Measurements from ENCODE around the gene PPIG.

Gene PPIG

DNA sequence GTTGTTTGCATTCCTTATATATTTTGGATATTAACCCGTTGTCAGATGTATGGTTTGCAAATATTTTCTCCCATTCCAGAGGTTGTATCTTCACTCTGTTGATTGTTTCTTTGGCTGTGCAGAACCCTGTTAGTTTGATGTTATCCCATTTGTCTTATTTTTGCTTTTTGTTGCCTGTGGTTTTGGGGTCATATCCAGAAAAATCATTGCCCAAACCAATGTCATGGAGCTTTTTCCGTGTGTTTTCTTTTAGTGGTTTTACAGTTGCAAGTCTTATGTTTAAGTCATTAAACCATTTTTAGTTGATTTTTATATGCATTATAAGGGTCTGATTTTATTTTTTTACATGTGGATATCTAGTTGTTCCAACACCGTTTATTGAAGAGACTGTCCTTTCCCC lies 35.8 kb downstream of the PPIG start:
- TF ChIP-seq YY1 (IDR thresholded peaks at IDR 0.05; ENCODE audit: insufficient read depth, insufficient read length): no peak
- TF ChIP-seq ZNF274 (IDR thresholded peaks at IDR 0.05; ENCODE audit: low read depth, low read length): no peak
- no peak for TF ChIP-seq SUZ12 (IDR thresholded peaks at IDR 0.05; ENCODE audit: extremely low read depth, insufficient read depth, insufficient read length)
- no peak for DNase-seq (ENCODE audit: low read depth, low spot score)
- H3K9ac ChIP-seq (ENCODE audit: insufficient read length, low read depth): no peak overlapping the region
- H3K27me3 ChIP-seq (ENCODE audit: insufficient read depth, insufficient read length): no peaks in the 10 kb centered on the region
- 0 out of 2 replicates have a peak, but pooled peaks cover 6% of the 10 kb centered on the region for H3K9me3 ChIP-seq (ENCODE audit: insufficient read depth, low read length)
- H3K36me3 ChIP-seq (ENCODE audit: insufficient read depth, insufficient read length, low read length): peaks cover 35% of the 10 kb centered on the region
- H3K4me3 ChIP-seq (ENCODE audit: insufficient read length, low read depth): no peak overlapping the region
- no peaks in the 10 kb centered on the region for H3K4me1 ChIP-seq (ENCODE audit: insufficient read depth, insufficient read length)

DNA sequence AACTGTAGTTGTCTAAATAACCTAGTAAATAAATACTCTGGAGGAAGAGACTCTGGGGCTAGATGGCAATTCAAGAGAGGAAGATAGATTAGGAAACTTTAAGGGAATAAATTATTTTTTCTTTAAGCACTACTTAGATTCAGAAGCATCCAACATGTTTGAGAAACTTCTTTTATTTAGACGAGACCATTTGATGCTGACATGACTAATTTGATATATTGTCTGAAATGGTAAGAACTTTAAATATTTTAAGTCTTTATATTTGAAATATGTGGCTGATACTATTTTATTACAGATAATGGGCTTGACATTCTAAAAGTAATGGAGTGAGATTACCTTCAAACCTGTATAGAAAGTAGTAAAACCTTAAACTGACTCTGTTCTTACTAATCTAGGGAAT lies 36.4 kb downstream of the PPIG start:
- H3K4me1 ChIP-seq (ENCODE audit: insufficient read depth, insufficient read length): no peaks in the 10 kb centered on the region
- H3K9ac ChIP-seq (ENCODE audit: insufficient read length, low read depth): no peak overlapping the region
- no peak for DNase-seq (ENCODE audit: low read depth, low spot score)
- 0 out of 2 replicates have a peak, but pooled peaks cover 4% of the 10 kb centered on the region for H3K9me3 ChIP-seq (ENCODE audit: insufficient read depth, low read length)
- H3K27me3 ChIP-seq (ENCODE audit: insufficient read depth, insufficient read length): no peaks in the 10 kb centered on the region
- H3K36me3 ChIP-seq (ENCODE audit: insufficient read depth, insufficient read length, low read length): peaks cover 30% of the 10 kb centered on the region
- no peak for TF ChIP-seq SUZ12 (IDR thresholded peaks at IDR 0.05; ENCODE audit: extremely low read depth, insufficient read depth, insufficient read length)
- TF ChIP-seq YY1 (IDR thresholded peaks at IDR 0.05; ENCODE audit: insufficient read depth, insufficient read length): no peak
- no peak for TF ChIP-seq ZNF274 (IDR thresholded peaks at IDR 0.05; ENCODE audit: low read depth, low read length)
- no peak overlapping the region for H3K4me3 ChIP-seq (ENCODE audit: insufficient read length, low read depth)

DNA sequence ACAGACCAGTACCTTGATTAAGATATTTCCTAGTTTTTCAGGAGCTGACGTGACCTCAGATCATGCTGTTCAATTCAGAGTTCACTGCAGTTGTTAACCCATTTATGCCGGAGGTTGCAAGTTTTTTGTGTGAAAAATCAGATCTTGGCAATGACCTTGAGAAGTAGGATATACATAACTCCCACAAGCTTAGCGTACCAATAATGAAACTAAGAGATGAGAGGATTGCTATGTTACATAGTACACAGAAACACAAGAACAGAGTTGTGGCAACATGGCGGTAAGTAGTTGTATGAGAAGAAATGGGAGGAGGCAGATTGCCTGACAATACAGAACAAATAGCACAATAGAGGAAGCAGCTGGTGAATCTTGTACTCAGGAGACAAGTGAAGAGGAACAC lies 39.1 kb downstream of the PPIG start:
- Histone ChIP-seq H3K9me3 (ENCODE audit: insufficient read depth, low read length) (no peaks in the 10 kb centered on the region), H3K27me3 (ENCODE audit: insufficient read depth, insufficient read length) (no peaks in the 10 kb centered on the region), H3K4me3 (ENCODE audit: insufficient read length, low read depth) (no peak overlapping the region), H3K36me3 (ENCODE audit: insufficient read depth, insufficient read length, low read length) (peaks cover 32% of the 10 kb centered on the region), H3K4me1 (ENCODE audit: insufficient read depth, insufficient read length) (no peaks in the 10 kb centered on the region), H3K9ac (ENCODE audit: insufficient read length, low read depth) (no peak overlapping the region)
- TF ChIP-seq ZNF274 (IDR thresholded peaks at IDR 0.05; ENCODE audit: low read depth, low read length): no peak
- TF ChIP-seq YY1 (IDR thresholded peaks at IDR 0.05; ENCODE audit: insufficient read depth, insufficient read length): no peak
- no peak for TF ChIP-seq SUZ12 (IDR thresholded peaks at IDR 0.05; ENCODE audit: extremely low read depth, insufficient read depth, insufficient read length)
- DNase-seq (ENCODE audit: low read depth, low spot score): no peak

DNA sequence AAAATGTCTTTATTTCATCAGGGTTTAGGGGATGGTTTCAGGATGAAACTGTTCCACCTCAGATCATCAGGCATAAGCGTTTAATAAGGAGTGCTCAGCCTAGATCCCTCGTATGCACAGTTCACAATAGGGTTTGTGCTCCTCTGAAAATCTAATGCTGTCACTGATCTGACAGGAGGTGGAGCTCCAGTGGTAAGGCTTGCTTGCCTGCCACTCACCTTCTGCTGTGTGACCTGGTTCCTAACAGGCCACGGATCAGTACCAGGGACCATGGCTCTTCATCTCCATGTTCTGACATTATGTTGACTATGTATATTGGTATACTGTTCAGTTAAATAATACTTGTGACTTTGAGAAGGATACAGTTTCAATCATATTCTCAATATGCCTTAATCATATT lies 41.6 kb downstream of the PPIG start:
- Histone ChIP-seq H3K4me1 (ENCODE audit: insufficient read depth, insufficient read length) (no peaks in the 10 kb centered on the region), H3K36me3 (ENCODE audit: insufficient read depth, insufficient read length, low read length) (peaks cover 50% of the 10 kb centered on the region), H3K9me3 (ENCODE audit: insufficient read depth, low read length) (no peaks in the 10 kb centered on the region), H3K4me3 (ENCODE audit: insufficient read length, low read depth) (no peak overlapping the region), H3K9ac (ENCODE audit: insufficient read length, low read depth) (no peak overlapping the region), H3K27me3 (ENCODE audit: insufficient read depth, insufficient read length) (no peaks in the 10 kb centered on the region)
- no peak for TF ChIP-seq YY1 (IDR thresholded peaks at IDR 0.05; ENCODE audit: insufficient read depth, insufficient read length)
- no peak for DNase-seq (ENCODE audit: low read depth, low spot score)

DNA sequence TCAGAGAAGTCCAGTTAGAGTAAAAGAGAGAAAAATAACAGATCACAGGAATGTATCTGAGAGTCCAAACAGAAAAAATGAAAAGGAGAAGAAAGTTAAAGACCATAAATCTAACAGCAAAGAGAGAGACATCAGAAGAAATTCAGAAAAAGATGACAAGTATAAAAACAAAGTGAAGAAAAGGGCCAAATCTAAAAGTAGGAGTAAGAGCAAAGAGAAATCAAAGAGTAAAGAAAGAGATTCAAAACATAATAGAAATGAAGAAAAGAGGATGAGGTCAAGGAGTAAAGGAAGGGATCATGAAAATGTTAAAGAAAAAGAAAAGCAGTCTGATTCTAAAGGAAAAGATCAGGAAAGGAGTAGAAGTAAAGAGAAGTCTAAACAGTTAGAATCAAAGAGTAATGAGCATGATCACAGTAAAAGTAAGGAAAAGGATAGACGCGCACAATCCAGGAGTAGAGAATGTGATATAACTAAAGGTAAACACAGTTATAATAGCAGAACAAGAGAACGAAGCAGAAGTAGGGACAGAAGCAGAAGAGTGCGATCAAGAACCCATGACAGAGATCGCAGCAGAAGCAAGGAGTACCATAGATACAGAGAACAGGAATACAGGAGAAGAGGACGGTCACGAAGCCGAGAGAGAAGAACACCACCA lies 52.4 kb downstream of the PPIG start:
- Histone ChIP-seq H3K36me3 (ENCODE audit: insufficient read depth, insufficient read length, low read length) (peaks cover 63% of the 10 kb centered on the region), H3K9ac (ENCODE audit: insufficient read length, low read depth) (no peak overlapping the region)
- no peak for DNase-seq (ENCODE audit: low read depth, low spot score)

DNA sequence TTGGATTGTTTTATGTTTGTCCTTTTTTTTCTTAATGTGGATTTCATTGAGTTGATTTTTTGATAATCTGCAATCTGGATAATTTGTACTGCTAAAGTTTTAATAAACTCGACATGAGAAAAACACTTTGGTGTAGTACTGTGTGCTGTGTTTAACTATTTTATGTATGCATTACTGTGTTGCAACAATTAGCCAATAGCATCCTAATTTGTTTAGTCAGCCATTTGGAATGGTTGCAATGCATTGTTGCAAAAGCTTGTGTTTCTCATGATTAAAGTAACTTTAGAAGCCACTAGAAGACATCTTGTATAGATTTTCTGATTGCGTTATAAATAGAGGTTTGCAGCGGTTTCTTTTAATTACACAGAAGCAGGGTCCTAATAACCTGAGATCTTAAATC lies 53.5 kb downstream of the PPIG start:
- DNase-seq (ENCODE audit: low read depth, low spot score): no peak
- Histone ChIP-seq H3K36me3 (ENCODE audit: insufficient read depth, insufficient read length, low read length) (peaks cover 56% of the 10 kb centered on the region), H3K9ac (ENCODE audit: insufficient read length, low read depth) (no peak overlapping the region), H3K4me3 (ENCODE audit: insufficient read length, low read depth) (no peak overlapping the region), H3K27me3 (ENCODE audit: insufficient read depth, insufficient read length) (no peaks in the 10 kb centered on the region), H3K4me1 (ENCODE audit: insufficient read depth, insufficient read length) (no peaks in the 10 kb centered on the region), H3K9me3 (ENCODE audit: insufficient read depth, low read length) (no peaks in the 10 kb centered on the region)
- TF ChIP-seq SUZ12 (IDR thresholded peaks at IDR 0.05; ENCODE audit: extremely low read depth, insufficient read depth, insufficient read length) (no peak), ZNF274 (IDR thresholded peaks at IDR 0.05; ENCODE audit: low read depth, low read length) (no peak), YY1 (IDR thresholded peaks at IDR 0.05; ENCODE audit: insufficient read depth, insufficient read length) (no peak)

More for the DNA sequence above, 52.4 kb downstream of the PPIG start:
- no peak overlapping the region for H3K4me3 ChIP-seq (ENCODE audit: insufficient read length, low read depth)
- H3K9me3 ChIP-seq (ENCODE audit: insufficient read depth, low read length): no peaks in the 10 kb centered on the region
- no peaks in the 10 kb centered on the region for H3K4me1 ChIP-seq (ENCODE audit: insufficient read depth, insufficient read length)
- no peak for TF ChIP-seq SUZ12 (IDR thresholded peaks at IDR 0.05; ENCODE audit: extremely low read depth, insufficient read depth, insufficient read length)
- no peak for TF ChIP-seq ZNF274 (IDR thresholded peaks at IDR 0.05; ENCODE audit: low read depth, low read length)
- no peak for TF ChIP-seq YY1 (IDR thresholded peaks at IDR 0.05; ENCODE audit: insufficient read depth, insufficient read length)
- no peaks in the 10 kb centered on the region for H3K27me3 ChIP-seq (ENCODE audit: insufficient read depth, insufficient read length)

DNA sequence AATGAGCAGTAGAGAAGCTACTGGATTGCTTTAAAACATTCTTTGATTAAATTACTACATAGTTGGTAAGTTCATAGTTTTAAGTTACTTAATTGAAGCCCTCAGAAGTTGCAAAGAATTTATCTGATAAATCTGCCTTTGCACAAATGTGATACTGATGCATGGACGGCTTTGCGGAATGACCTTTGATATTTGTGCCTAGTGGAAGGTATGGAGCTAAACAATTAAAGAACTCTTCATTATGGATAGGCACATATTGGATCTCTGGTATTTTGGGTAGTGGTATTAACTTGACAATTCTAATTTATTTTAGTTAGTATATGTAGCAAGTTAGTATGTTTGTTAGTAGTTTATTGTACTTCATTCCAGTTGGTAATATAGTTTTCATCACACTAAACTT lies 56.0 kb downstream of the PPIG start:
- peaks cover 35% of the 10 kb centered on the region for H3K36me3 ChIP-seq (ENCODE audit: insufficient read depth, insufficient read length, low read length)
- H3K9ac ChIP-seq (ENCODE audit: insufficient read length, low read depth): no peak overlapping the region
- no peaks in the 10 kb centered on the region for H3K4me1 ChIP-seq (ENCODE audit: insufficient read depth, insufficient read length)
- DNase-seq (ENCODE audit: low read depth, low spot score): no peak
- no peaks in the 10 kb centered on the region for H3K9me3 ChIP-seq (ENCODE audit: insufficient read depth, low read length)
- H3K4me3 ChIP-seq (ENCODE audit: insufficient read length, low read depth): no peak overlapping the region
- H3K27me3 ChIP-seq (ENCODE audit: insufficient read depth, insufficient read length): no peaks in the 10 kb centered on the region
- no peak for TF ChIP-seq SUZ12 (IDR thresholded peaks at IDR 0.05; ENCODE audit: extremely low read depth, insufficient read depth, insufficient read length)
- TF ChIP-seq YY1 (IDR thresholded peaks at IDR 0.05; ENCODE audit: insufficient read depth, insufficient read length): no peak
- no peak for TF ChIP-seq ZNF274 (IDR thresholded peaks at IDR 0.05; ENCODE audit: low read depth, low read length)

Data from NT2/D1 (cell line).